Ectodermal cell (in vitro differentiated cells): ENCODE data around the gene FN3K.
"Not testable (repeated sequence)": the region's sequence is repeated elsewhere in the genome, so short reads cannot be mapped to it uniquely, and the experiment has no call there.

Experiments
- H3K27ac ChIP-seq: 2 replicates; pipeline ENCODE4 v1.7.0; 2013; ENCODE audit warnings: mild to moderate bottlenecking, low read depth, low read length; ENCODE audit not compliant: insufficient read depth, poor library complexity, severe bottlenecking
- H3K27me3 ChIP-seq: 2 replicates; pipeline ENCODE4 v1.7.0; 2013; ENCODE audit warnings: mild to moderate bottlenecking, low read length; ENCODE audit not compliant: insufficient read depth, control insufficient read depth, poor library complexity, severe bottlenecking
- H3K36me3 ChIP-seq: one replicate; pipeline ENCODE4 v1.7.0; 2013; ENCODE audit warnings: low read length; ENCODE audit not compliant: control insufficient read depth, insufficient read depth
- H3K4me1 ChIP-seq: one replicate; pipeline ENCODE4 v1.7.0; 2013; ENCODE audit warnings: low read length; ENCODE audit not compliant: control insufficient read depth, insufficient read depth
- H3K4me3 ChIP-seq: 2 replicates; pipeline ENCODE4 v1.7.0; 2013; ENCODE audit warnings: low read depth, low read length, control low read depth; ENCODE audit not compliant: insufficient read depth
- H3K9me3 ChIP-seq: 2 replicates; pipeline ENCODE4 v1.7.0; 2013; ENCODE audit warnings: mild to moderate bottlenecking, low read length, moderate library complexity; ENCODE audit not compliant: control insufficient read depth
- WGBS, 2 experiments: methylation state at CpG; one replicate each; pipeline ENCODE4 v1.1.7; 2013; ENCODE audit warnings: missing lambda C conversion rate in 2 of 2; 5-methylcytosine and 5-hydroxymethylcytosine counted together

Gene FN3K

GRCh38 chr17:82775001-82775823 lies 39.8 kb downstream of the FN3K start:
- Histone ChIP-seq H3K27me3 (no peaks in the 10 kb centered on the region), H3K27ac (no peak overlapping the region), H3K4me3 (no peak overlapping the region), H3K4me1 (no peaks in the 10 kb centered on the region), H3K36me3 (peaks cover 29% of the 10 kb centered on the region), H3K9me3 (no peaks in the 10 kb centered on the region)
- WGBS, 2 experiments: 62 to 63% methylated on average over 33 of the region's 34 CpGs

GRCh38 chr17:82776454-82776853 lies 41.0 kb downstream of the FN3K start:
- WGBS, 2 experiments: 96% methylated on average over 13 of the region's 13 CpGs
- Histone ChIP-seq H3K4me1 (no peaks in the 10 kb centered on the region), H3K4me3 (no peak overlapping the region), H3K9me3 (no peaks in the 10 kb centered on the region), H3K27ac (no peak overlapping the region), H3K36me3 (peaks cover 22% of the 10 kb centered on the region), H3K27me3 (no peaks in the 10 kb centered on the region)

GRCh38 chr17:82777778-82778375 lies 42.5 kb downstream of the FN3K start:
- H3K4me1 ChIP-seq, H3K27ac ChIP-seq, H3K27me3 ChIP-seq, H3K4me3 ChIP-seq, H3K9me3 ChIP-seq: not testable (repeated sequence)
- WGBS, 2 experiments: 71 to 76% methylated on average over 18 to 19 of the region's 21 CpGs
- peaks cover 22% of the 10 kb centered on the region for H3K36me3 ChIP-seq

GRCh38 chr17:82779541-82779940 lies 44.1 kb downstream of the FN3K start:
- no peak overlapping the region for H3K27ac ChIP-seq
- no peaks in the 10 kb centered on the region for H3K4me1 ChIP-seq
- H3K4me3 ChIP-seq: no peak overlapping the region
- H3K9me3 ChIP-seq: no peaks in the 10 kb centered on the region
- peaks cover 28% of the 10 kb centered on the region for H3K36me3 ChIP-seq
- WGBS, 2 experiments: 96 to 97% methylated on average over 23 of the region's 23 CpGs
- no peaks in the 10 kb centered on the region for H3K27me3 ChIP-seq

- Histone ChIP-seq H3K4me1 (no peaks in the 10 kb centered on the region), H3K27me3 (no peaks in the 10 kb centered on the region), H3K27ac (no peak overlapping the region), H3K36me3 (peaks cover 30% of the 10 kb centered on the region), H3K9me3 (no peaks in the 10 kb centered on the region), H3K4me3 (no peak overlapping the region)
- WGBS, 2 experiments: 94 to 95% methylated on average over 12 of the region's 12 CpGs
These were observed 44.8 kb downstream of the FN3K start for GRCh38 chr17:82780195-82780594.

GRCh38 chr17:82780971-82781893 lies 45.8 kb downstream of the FN3K start:
- no peaks in the 10 kb centered on the region for H3K4me1 ChIP-seq
- no peaks in the 10 kb centered on the region for H3K27me3 ChIP-seq
- H3K9me3 ChIP-seq: no peaks in the 10 kb centered on the region
- 91% methylated on average over 25 to 27 of the region's 27 CpGs for WGBS, 2 experiments
- no peak overlapping the region for H3K27ac ChIP-seq
- H3K4me3 ChIP-seq: no peak overlapping the region
- peaks cover 30% of the 10 kb centered on the region for H3K36me3 ChIP-seq

GRCh38 chr17:82781894-82782274 lies 46.5 kb downstream of the FN3K start:
- H3K4me1 ChIP-seq: no peaks in the 10 kb centered on the region
- 56% methylated on average over 8 of the region's 8 CpGs for WGBS, 2 experiments

GRCh38 chr17:82782657-82783207 lies 47.3 kb downstream of the FN3K start:
- Histone ChIP-seq H3K9me3 (no peaks in the 10 kb centered on the region), H3K4me3 (no peak overlapping the region), H3K27me3 (no peaks in the 10 kb centered on the region), H3K27ac (no peak overlapping the region), H3K4me1 (no peaks in the 10 kb centered on the region), H3K36me3 (peaks cover 23% of the 10 kb centered on the region)
- 95 to 97% methylated on average over 42 of the region's 42 CpGs for WGBS, 2 experiments

More at GRCh38 chr17:82781894-82782274, 46.5 kb downstream of the FN3K start:
- Histone ChIP-seq H3K27me3 (no peaks in the 10 kb centered on the region), H3K9me3 (no peaks in the 10 kb centered on the region), H3K27ac (no peak overlapping the region), H3K36me3 (peaks cover 25% of the 10 kb centered on the region), H3K4me3 (no peak overlapping the region)

- Histone ChIP-seq H3K36me3 (peaks cover 23% of the 10 kb centered on the region), H3K27me3 (no peaks in the 10 kb centered on the region), H3K4me1 (no peaks in the 10 kb centered on the region), H3K4me3 (no peak overlapping the region), H3K27ac (no peak overlapping the region), H3K9me3 (no peaks in the 10 kb centered on the region)
- 96 to 97% methylated on average over 18 of the region's 18 CpGs for WGBS, 2 experiments
These were observed 48.1 kb downstream of the FN3K start for GRCh38 chr17:82783498-82783897.
